ENCODE results near the gene APEH.

APEH gene

DNA sequence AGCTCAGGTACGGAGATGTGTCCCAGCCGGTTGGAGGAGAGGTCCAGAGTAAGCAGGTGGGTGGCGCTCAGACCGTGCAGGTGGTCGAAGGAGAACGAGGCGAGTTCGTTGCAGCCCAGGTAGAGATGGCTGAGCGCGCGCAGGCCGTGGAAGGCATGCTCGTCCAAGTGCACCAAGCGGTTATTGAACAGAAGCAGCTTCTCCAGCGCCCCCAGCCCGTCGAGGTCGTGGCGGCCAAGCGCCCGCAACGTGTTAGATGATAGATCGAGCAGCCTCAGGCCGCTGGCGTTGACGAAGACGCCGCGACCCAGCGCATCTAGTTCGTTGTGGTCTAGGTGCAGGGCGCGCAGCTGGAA lies 44.7 kb downstream of the APEH start:
- Mint-ChIP-seq H3K36me3 (ENCODE audit: low read depth) (peaks cover 7% of the 10 kb centered on the region), H3K27me3 (ENCODE audit: low read depth, poor library complexity) (no peaks in the 10 kb centered on the region), H3K4me3 (peak overlapping the region; percentile 84), H3K9me3 (no peaks in the 10 kb centered on the region), H3K4me1 (peaks cover 32% of the 10 kb centered on the region), H3K27ac (peak overlapping the region; percentile 90)
- DNase-seq = peak; percentile 41
- TF ChIP-seq, protein P1, sequence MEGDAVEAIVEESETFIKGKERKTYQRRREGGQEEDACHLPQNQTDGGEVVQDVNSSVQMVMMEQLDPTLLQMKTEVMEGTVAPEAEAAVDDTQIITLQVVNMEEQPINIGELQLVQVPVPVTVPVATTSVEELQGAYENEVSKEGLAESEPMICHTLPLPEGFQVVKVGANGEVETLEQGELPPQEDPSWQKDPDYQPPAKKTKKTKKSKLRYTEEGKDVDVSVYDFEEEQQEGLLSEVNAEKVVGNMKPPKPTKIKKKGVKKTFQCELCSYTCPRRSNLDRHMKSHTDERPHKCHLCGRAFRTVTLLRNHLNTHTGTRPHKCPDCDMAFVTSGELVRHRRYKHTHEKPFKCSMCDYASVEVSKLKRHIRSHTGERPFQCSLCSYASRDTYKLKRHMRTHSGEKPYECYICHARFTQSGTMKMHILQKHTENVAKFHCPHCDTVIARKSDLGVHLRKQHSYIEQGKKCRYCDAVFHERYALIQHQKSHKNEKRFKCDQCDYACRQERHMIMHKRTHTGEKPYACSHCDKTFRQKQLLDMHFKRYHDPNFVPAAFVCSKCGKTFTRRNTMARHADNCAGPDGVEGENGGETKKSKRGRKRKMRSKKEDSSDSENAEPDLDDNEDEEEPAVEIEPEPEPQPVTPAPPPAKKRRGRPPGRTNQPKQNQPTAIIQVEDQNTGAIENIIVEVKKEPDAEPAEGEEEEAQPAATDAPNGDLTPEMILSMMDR (IDR thresholded peaks at IDR 0.05) = no peak

DNA sequence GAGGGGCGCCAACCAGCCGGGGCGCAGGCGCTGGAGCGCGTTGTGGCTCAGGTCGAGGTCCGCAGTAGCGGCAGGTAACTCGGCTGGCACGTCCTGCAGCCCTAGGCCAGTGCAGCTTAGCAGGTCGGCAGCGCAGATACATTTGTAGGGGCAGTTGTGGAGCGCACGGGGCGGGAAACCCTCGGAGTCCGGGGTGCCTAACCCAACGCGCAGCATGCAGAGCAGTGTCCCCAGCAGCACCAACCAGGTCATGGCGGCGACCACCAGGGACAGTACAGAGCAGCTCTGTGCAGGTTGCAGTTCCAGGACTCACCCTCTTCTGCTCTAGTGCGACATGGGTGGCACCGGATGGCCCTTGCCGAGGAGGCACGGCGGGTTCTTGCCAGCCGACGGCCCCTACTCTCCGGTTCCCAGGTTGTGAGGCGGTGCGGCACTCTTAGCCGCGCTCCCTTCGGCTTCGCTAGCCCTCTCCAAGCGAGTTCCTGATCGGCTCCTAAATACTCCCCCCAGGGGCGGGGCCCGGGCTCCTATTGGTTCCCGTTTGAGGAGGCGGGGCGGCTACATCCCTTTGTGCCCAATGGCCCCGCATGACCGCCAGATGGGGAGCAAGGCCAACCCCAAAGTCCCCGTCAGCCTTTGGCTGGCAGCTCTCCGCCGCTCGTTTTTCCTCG lies 45.2 kb downstream of the APEH start, which contains the start of gene AMIGO3:
Gene AMIGO3 (minus strand): TSS at position 471 of the 671 bp plus-strand sequence. CDS start 219 bp downstream, at position 252.
- peak within 1 kb of the TSS; percentile 84 for H3K4me3 Mint-ChIP-seq
- peak within 1 kb of the TSS; percentile 91 for H3K27ac Mint-ChIP-seq
- H3K9me3 Mint-ChIP-seq = no peaks in the 10 kb centered on the region

DNA sequence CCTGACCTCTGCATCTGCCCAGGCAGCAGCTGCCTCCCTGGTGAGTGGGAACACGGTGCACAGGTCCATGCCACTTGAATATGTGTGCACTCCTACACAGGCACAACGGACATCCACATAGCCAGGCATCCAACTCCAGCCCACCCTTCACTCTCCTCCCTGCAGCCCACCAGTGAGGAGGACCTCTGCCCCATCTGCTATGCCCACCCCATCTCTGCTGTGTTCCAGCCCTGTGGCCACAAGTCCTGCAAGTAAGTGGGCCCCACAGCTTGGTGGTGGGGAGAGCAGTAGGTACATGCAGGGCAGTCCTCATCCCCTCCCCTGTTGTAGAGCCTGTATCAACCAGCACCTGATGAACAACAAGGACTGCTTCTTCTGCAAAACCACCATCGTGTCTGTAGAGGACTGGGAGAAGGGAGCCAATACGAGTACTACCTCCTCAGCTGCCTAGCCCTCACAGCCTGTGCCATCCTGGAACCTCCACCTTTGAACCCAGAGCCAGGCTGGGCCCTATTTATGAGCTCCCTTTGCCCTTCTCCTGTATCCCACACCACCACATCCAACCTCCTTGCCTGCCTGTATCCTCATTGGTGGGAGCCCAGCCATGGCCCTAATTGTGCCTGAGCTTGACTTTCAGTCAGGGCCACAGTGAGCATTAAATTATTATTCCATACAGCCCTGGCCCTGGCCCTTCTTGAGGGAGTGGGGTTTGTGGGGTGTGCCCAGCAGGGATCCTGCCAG lies 46.9 kb downstream of the APEH start:
- TF ChIP-seq, protein P1 (IDR thresholded peaks at IDR 0.05) = no peak
- Mint-ChIP-seq H3K9me3 (no peaks in the 10 kb centered on the region), H3K27ac (no peak overlapping the region), H3K4me3 (no peak overlapping the region), H3K27me3 (ENCODE audit: low read depth, poor library complexity) (no peaks in the 10 kb centered on the region), H3K36me3 (ENCODE audit: low read depth) (peaks cover 7% of the 10 kb centered on the region), H3K4me1 (peaks cover 41% of the 10 kb centered on the region)
- no peak for DNase-seq

More for the DNA sequence above, 45.2 kb downstream of the APEH start, which contains the start of gene AMIGO3:
- TF ChIP-seq, protein P1 (IDR thresholded peaks at IDR 0.05) = peak; percentile 71
- Mint-ChIP-seq H3K4me1 (peaks cover 35% of the 10 kb centered on the region), H3K27me3 (ENCODE audit: low read depth, poor library complexity) (no peaks in the 10 kb centered on the region), H3K36me3 (ENCODE audit: low read depth) (peaks cover 7% of the 10 kb centered on the region)
- DNase-seq = peak; percentile 94

DNA sequence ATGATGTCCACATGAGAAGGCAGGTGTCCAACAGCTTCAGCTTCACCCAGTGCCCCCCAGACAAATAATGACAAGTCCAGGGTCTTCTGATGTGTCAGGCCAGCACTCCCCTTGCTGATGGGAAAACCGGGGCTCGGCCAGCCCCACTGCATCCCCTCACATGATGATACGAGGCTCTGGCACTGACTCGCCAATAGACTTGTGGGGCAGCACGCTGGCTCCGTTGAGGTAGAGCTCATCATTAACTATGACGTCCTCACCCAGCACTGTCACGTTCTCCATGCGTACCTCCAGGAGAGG lies 47.4 kb downstream of the APEH start:
- H3K4me1 Mint-ChIP-seq = peaks cover 41% of the 10 kb centered on the region
- no peak overlapping the region for H3K27ac Mint-ChIP-seq
- no peaks in the 10 kb centered on the region for H3K9me3 Mint-ChIP-seq
- H3K27me3 Mint-ChIP-seq (ENCODE audit: low read depth, poor library complexity) = no peaks in the 10 kb centered on the region
- TF ChIP-seq, protein P1 (IDR thresholded peaks at IDR 0.05) = no peak
- H3K36me3 Mint-ChIP-seq (ENCODE audit: low read depth) = peaks cover 7% of the 10 kb centered on the region
- H3K4me3 Mint-ChIP-seq = no peak overlapping the region
- DNase-seq = no peak

DNA sequence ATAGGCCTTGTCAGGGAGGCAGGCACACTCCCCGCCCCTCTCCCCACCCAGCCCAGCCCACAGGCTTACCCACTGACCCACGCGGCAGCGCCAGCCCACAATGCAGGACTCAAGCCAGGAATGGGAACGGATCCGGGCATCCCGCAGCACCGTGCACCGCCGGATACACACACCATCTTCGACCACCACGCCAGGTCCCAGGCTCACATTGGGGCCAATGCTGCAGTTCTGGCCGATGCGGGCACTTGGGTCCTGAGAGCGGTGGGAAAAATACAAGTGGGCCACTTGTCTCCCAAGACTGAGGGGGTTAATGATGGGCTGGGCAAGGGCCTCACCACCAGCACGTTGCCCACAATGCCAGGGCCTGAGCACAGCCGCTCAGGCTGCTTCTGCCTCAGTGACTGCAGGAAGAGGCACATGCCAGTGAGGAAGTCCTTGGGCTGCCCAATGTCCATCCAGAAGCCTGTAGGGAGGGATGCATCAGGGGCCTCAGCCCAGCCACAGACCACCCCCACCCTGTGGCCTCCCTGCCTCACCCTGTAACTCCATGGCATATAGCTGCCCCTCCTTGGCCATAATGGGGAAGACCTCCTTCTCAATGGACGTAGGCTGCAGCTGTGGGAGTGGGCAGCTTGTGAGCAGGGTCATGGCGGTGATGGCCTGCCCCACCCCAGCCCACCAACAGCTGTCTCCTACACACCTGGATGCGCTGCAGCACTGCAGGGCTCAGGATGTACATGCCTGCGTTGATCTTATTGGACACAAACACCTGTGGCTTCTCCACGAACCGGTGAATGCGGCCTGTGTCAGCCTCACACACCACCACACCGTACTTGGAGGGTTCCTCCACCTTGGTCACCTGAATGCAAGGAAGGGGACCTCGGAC lies 48.0 kb downstream of the APEH start:
- Mint-ChIP-seq H3K36me3 (ENCODE audit: low read depth) (peaks cover 7% of the 10 kb centered on the region), H3K27ac (peak overlapping the region; percentile 48), H3K27me3 (ENCODE audit: low read depth, poor library complexity) (no peaks in the 10 kb centered on the region), H3K4me3 (peak overlapping the region; percentile 90), H3K4me1 (peaks cover 41% of the 10 kb centered on the region), H3K9me3 (no peaks in the 10 kb centered on the region)
- TF ChIP-seq, protein P1 (IDR thresholded peaks at IDR 0.05) = no peak
- DNase-seq = no peak

Measured in nephron progenitor cell (in vitro differentiated cells).